ENCODE results near the gene KCNQ2. TPM values are rescaled to one million over a fixed set of nuclear protein-coding genes. Genes with fewer than 3 reads are reported as not detected.

The KCNQ2 gene
- total and polyA plus RNA-seq, 10 of the 15 experiments (the other 5 are each of a cell fraction or from before 2014, with no cell fraction given), result 0.06 to 0.49 (median 0.26) TPM; not detected in 7

GRCh38 chr20:63484651-63485403, 12.4 kb upstream of the KCNQ2 start (continued):
- TF ChIP-seq, protein P1, sequence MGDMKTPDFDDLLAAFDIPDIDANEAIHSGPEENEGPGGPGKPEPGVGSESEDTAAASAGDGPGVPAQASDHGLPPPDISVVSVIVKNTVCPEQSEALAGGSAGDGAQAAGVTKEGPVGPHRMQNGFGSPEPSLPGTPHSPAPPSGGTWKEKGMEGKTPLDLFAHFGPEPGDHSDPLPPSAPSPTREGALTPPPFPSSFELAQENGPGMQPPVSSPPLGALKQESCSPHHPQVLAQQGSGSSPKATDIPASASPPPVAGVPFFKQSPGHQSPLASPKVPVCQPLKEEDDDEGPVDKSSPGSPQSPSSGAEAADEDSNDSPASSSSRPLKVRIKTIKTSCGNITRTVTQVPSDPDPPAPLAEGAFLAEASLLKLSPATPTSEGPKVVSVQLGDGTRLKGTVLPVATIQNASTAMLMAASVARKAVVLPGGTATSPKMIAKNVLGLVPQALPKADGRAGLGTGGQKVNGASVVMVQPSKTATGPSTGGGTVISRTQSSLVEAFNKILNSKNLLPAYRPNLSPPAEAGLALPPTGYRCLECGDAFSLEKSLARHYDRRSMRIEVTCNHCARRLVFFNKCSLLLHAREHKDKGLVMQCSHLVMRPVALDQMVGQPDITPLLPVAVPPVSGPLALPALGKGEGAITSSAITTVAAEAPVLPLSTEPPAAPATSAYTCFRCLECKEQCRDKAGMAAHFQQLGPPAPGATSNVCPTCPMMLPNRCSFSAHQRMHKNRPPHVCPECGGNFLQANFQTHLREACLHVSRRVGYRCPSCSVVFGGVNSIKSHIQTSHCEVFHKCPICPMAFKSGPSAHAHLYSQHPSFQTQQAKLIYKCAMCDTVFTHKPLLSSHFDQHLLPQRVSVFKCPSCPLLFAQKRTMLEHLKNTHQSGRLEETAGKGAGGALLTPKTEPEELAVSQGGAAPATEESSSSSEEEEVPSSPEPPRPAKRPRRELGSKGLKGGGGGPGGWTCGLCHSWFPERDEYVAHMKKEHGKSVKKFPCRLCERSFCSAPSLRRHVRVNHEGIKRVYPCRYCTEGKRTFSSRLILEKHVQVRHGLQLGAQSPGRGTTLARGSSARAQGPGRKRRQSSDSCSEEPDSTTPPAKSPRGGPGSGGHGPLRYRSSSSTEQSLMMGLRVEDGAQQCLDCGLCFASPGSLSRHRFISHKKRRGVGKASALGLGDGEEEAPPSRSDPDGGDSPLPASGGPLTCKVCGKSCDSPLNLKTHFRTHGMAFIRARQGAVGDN (IDR thresholded peaks at IDR 0.05), result no peak

DNA sequence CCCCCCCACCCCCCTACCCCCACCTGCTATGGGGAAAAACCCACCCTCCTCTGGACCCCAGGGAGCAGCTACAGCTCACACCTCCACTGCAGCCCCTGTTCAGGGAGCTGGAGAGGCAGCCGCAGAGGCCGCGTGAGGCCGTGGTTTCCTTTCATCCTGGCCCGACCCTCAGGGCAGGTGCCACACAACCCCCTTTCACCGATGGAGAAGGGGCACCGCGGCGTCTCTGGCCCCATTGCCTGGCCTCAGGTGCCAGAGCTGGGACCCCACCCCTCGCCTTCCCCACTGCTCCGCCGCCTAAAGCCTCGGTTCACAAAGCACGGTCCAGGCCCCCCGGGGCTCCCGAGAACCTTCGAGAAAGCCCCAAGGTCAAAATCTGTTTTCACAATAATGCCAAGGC, 11.8 kb upstream of the KCNQ2 start:
- Histone ChIP-seq H3K27me3 (replicated peaks in 1 of 2; ENCODE audit: control insufficient read depth in 2 of 2, insufficient read depth in 2 of 2, low read length in 1 of 2) (peaks cover 0 to 1% of the 10 kb centered on the region in 2 experiments; a peak in 1 of 4 replicates), H3K79me2 (ENCODE audit: control insufficient read depth, insufficient read depth, low read length) (no peaks in the 10 kb centered on the region), H3K4me3 (no peak overlapping the region), H3K9ac (ENCODE audit: control insufficient read depth, insufficient read depth, low read length) (no peak overlapping the region), H3K4me2 (ENCODE audit: control insufficient read depth, insufficient read depth) (no peak overlapping the region), H3K4me1 (ENCODE audit: control insufficient read depth, insufficient read depth, low read length) (no peaks in the 10 kb centered on the region; the same call in 1 of the 2 replicates), H3K36me3 (ENCODE audit: control insufficient read depth in 2 of 2, insufficient read depth in 2 of 2, low read length in 1 of 2) (no peaks in the 10 kb centered on the region), H2AFZ (ENCODE audit: control insufficient read depth, low read depth, low read length) (no peak overlapping the region), H3K27ac (ENCODE audit: control insufficient read depth, insufficient read depth) (no peak overlapping the region), H3K9me3 (replicated peaks; ENCODE audit: control insufficient read depth, insufficient read depth, low read length) (no peaks in the 10 kb centered on the region), H4K20me1 (ENCODE audit: control insufficient read depth, insufficient read depth) (no peaks in the 10 kb centered on the region)
- intact Hi-C loops (cut with micrococcal nuclease; ENCODE audit: unreplicated experiment), result no loop called here
- WGBS (ENCODE audit: insufficient coverage, insufficient replicate concordance, low lambda C conversion rate, missing lambda C conversion rate), result 56% methylated on average over 16 of the region's 17 CpGs
- ATAC-seq (no peak), DNase-seq (ENCODE audit: low read depth, low spot score) (no peak), FAIRE-seq (no peak)
- in situ Hi-C loops (cut with MboI), result no loop called here
- no peak for TF ChIP-seq SMARCA5 (IDR thresholded peaks at IDR 0.05)
- TF ChIP-seq CBX5 (IDR thresholded peaks at IDR 0.05; ENCODE audit: low read depth), result no peak
- TF ChIP-seq POU2F2 (IDR thresholded peaks at IDR 0.05; ENCODE audit: borderline replicate concordance, low read depth, low read length), result no peak
- no peak for TF ChIP-seq RBBP5 (conservative IDR thresholded peaks at IDR 0.05)
- TF ChIP-seq CREM (IDR thresholded peaks at IDR 0.05; ENCODE audit: low read depth), result no peak
- TF ChIP-seq, protein P2, sequence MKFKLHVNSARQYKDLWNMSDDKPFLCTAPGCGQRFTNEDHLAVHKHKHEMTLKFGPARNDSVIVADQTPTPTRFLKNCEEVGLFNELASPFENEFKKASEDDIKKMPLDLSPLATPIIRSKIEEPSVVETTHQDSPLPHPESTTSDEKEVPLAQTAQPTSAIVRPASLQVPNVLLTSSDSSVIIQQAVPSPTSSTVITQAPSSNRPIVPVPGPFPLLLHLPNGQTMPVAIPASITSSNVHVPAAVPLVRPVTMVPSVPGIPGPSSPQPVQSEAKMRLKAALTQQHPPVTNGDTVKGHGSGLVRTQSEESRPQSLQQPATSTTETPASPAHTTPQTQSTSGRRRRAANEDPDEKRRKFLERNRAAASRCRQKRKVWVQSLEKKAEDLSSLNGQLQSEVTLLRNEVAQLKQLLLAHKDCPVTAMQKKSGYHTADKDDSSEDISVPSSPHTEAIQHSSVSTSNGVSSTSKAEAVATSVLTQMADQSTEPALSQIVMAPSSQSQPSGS (IDR thresholded peaks at IDR 0.05; ENCODE audit: low read length), result no peak
- no peak for TF ChIP-seq MTA3 (IDR thresholded peaks at IDR 0.05; ENCODE audit: borderline replicate concordance, low read length)
- no peak for TF ChIP-seq TAF1 (IDR thresholded peaks at IDR 0.05; ENCODE audit: borderline replicate concordance, low read depth, low read length)
- no peak for TF ChIP-seq ELK1 (IDR thresholded peaks at IDR 0.05; ENCODE audit: low read depth, low read length)
- TF ChIP-seq NR2C1 (IDR thresholded peaks at IDR 0.05), result no peak
- TF ChIP-seq, protein P3, sequence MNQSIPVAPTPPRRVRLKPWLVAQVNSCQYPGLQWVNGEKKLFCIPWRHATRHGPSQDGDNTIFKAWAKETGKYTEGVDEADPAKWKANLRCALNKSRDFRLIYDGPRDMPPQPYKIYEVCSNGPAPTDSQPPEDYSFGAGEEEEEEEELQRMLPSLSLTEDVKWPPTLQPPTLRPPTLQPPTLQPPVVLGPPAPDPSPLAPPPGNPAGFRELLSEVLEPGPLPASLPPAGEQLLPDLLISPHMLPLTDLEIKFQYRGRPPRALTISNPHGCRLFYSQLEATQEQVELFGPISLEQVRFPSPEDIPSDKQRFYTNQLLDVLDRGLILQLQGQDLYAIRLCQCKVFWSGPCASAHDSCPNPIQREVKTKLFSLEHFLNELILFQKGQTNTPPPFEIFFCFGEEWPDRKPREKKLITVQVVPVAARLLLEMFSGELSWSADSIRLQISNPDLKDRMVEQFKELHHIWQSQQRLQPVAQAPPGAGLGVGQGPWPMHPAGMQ (IDR thresholded peaks at IDR 0.05; ENCODE audit: borderline replicate concordance), result no peak
- TF ChIP-seq SMAD5 (IDR thresholded peaks at IDR 0.05; ENCODE audit: low read depth), result no peak
- no peak for TF ChIP-seq POLR2AphosphoS2 (IDR thresholded peaks at IDR 0.05; ENCODE audit: low read depth, low read length)
- POLR2A ChIA-PET, result no interaction called here
- CTCF ChIA-PET, result no interaction called here
- RAD21 ChIA-PET (ENCODE audit: unreplicated experiment), result no interaction called here
- SMC1A ChIA-PET (ENCODE audit: uncharacterized antibody, unreplicated experiment), result no interaction called here
- no TSS peak for BruUV-seq (replicated peaks)
